BLaER1 (cell line): ENCODE data around the gene TIPARP.

ENCODE experiments used
- H3K27ac ChIP-seq: shearing (Covaris generic); formaldehyde crosslinking; 2 replicates; pipeline ENCODE4 v1.8.1; 2022
- H3K27me3 ChIP-seq: shearing (Covaris generic); formaldehyde crosslinking; 2 replicates; pipeline ENCODE4 v1.8.1; 2022
- H3K36me3 ChIP-seq: shearing (Covaris generic); formaldehyde crosslinking; 2 replicates; pipeline ENCODE4 v1.8.1; 2022
- H3K4me1 ChIP-seq: shearing (Covaris generic); formaldehyde crosslinking; 2 replicates; pipeline ENCODE4 v1.8.1; 2022
- H3K4me2 ChIP-seq: shearing (Covaris generic); formaldehyde crosslinking; 2 replicates; pipeline ENCODE4 v1.8.1; 2022
- H3K4me3 ChIP-seq: shearing (Covaris generic); formaldehyde crosslinking; 2 replicates; pipeline ENCODE4 v1.8.1; 2022
- H3K9ac ChIP-seq: shearing (Covaris generic); formaldehyde crosslinking; 2 replicates; pipeline ENCODE4 v1.8.1; 2022
- H3K9me3 ChIP-seq: shearing (Covaris generic); formaldehyde crosslinking; 2 replicates; pipeline ENCODE4 v1.8.1; 2022
- H4K20me1 ChIP-seq: shearing (Covaris generic); formaldehyde crosslinking; 2 replicates; pipeline ENCODE4 v1.8.1; 2022
- Cebpa-rat ChIP-seq: shearing (Covaris generic); IDR thresholded peaks from 2 replicates; pipeline ENCODE4 v1.8.1; 2022

The TIPARP gene

DNA sequence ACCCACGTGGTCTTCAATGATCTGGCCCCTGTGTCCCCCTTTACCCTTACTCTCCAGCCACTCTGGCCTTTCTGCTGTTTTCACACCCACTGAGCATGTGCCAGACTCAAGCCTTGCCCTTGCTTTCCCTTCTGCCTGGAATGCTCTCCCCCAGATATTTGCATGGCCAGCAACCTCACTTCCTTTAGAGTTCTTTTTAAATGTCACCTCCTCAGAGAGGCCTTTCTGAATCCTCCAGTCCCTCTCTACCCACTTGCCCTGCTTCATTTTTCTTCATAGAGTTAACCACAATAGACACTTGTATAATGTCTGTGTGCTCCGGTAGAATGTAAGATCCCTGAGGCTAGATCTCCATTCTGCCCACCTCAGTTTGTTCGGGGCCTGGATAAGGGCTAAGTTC, 39.4 kb upstream of the TIPARP start:
- Histone ChIP-seq H4K20me1 (no peaks in the 10 kb centered on the region), H3K9me3 (no peaks in the 10 kb centered on the region), H3K36me3 (no peaks in the 10 kb centered on the region), H3K4me1 (no peaks in the 10 kb centered on the region), H3K27me3 (no peaks in the 10 kb centered on the region), H3K9ac (no peak overlapping the region), H3K4me2 (no peak overlapping the region), H3K27ac (no peak overlapping the region), H3K4me3 (no peak overlapping the region)
- no peak for TF ChIP-seq Cebpa-rat

DNA sequence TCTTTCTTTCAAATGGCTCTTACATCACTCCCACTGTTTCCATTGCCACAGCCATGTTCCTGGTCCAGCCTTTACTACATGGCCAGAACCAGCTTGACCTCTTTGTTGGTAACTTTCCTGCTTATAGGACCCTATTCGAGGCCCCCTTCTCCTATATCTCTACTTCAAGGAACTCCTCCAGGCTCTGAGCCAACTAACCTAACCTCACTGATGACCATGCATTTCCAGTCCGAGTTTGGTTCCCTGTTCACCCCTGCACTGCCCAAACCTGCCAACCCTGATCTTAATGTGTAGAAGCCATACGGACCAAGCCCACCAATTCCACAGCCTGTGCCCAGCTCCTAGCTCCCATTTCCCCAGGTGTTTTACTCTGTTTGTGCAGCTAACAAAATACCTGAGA, 38.4 kb upstream of the TIPARP start:
- Histone ChIP-seq H3K4me1 (no peaks in the 10 kb centered on the region), H4K20me1 (no peaks in the 10 kb centered on the region), H3K4me2 (no peak overlapping the region), H3K4me3 (no peak overlapping the region), H3K9ac (no peak overlapping the region), H3K27me3 (no peaks in the 10 kb centered on the region), H3K36me3 (no peaks in the 10 kb centered on the region), H3K9me3 (no peaks in the 10 kb centered on the region), H3K27ac (no peak overlapping the region)
- TF ChIP-seq Cebpa-rat = no peak

DNA sequence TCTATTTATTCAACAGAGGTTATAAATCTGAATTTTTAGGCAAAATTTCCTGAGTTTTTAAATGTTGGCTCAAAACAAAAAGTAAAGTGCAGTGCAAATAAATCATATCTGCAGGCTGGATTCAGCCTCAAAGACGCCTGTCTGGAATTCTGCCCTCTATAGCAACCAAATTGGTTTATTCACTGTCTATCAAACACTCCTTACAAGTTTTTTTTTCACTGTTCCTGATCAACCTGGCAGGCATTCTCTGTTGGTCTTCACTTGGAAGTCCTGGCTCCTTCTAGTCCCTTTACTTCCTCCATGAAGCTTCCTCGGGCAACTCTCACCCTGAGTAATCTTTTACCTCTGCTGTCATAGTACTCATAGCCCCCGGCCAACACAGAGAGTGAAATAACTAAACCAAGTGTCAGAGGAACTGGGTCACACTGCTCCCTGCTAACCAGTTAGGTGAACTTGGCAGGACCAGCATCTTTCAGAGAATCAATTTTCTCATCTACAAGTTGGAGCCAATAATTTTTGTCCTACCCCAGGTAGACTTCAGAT, 36.8 kb upstream of the TIPARP start:
- Histone ChIP-seq H3K4me2 (no peak overlapping the region), H3K27ac (no peak overlapping the region), H3K4me3 (no peak overlapping the region), H4K20me1 (no peaks in the 10 kb centered on the region), H3K9ac (no peak overlapping the region), H3K4me1 (peaks cover 9% of the 10 kb centered on the region), H3K9me3 (no peaks in the 10 kb centered on the region), H3K27me3 (no peaks in the 10 kb centered on the region), H3K36me3 (no peaks in the 10 kb centered on the region)
- no peak for TF ChIP-seq Cebpa-rat

DNA sequence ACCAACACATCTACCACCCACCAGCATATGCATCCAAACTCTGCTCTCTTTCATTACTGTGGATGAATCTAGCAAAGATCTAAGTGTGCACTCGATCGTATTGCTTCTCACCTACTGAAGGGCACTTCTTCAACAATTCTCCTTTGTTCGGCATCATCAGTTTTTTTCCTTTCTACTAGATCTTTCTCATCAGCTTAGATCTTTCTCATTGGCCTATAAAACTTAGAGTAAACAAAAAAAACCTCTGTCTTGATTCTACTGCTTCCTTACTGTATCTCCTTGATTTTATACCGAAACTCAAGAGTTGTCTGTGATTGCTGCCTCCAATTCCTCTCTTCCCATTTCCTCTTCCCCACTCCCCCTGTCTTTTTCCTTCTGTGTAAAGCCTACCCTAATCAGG, 36.1 kb upstream of the TIPARP start:
- Histone ChIP-seq H3K4me2 (no peak overlapping the region), H3K4me3 (no peak overlapping the region), H4K20me1 (no peaks in the 10 kb centered on the region), H3K9me3 (no peaks in the 10 kb centered on the region), H3K27ac (no peak overlapping the region), H3K27me3 (no peaks in the 10 kb centered on the region), H3K9ac (no peak overlapping the region), H3K36me3 (no peaks in the 10 kb centered on the region), H3K4me1 (peaks cover 16% of the 10 kb centered on the region)
- no peak for TF ChIP-seq Cebpa-rat

DNA sequence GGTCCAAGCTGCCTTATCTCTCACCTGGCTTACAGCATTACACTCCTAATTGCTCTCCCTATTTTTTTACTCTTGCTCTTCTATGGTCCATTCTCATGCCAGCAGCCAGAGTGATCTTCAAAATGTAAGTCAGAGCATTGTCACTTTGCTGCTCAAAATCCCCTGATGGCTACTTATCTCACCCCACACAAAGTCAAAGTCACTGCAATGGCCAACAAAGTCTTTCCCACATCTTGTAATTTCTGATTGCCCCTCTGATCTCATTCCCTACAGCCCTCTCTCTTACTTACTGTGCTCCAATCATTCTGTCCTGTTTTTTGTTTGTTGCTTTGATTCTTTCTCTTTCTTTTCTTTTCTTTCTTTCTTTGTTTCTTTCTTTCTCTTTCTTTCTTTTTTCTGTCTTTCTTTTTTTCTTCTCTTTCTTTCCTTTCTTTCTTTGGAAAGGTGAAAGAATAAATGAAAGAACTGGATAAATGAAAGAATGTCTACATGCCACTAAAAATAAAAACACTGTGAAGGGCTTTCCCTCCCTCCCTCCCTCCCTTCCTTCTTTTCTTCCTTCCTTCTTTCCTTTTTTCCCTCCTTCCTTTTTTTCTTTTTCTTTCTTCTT, 34.9 kb upstream of the TIPARP start:
- no peaks in the 10 kb centered on the region for H3K27me3 ChIP-seq
- H3K4me2 ChIP-seq = no peak overlapping the region
- no peak overlapping the region for H3K4me3 ChIP-seq
- H3K9ac ChIP-seq = no peak overlapping the region
- peaks cover 29% of the 10 kb centered on the region for H3K4me1 ChIP-seq
- no peak for TF ChIP-seq Cebpa-rat
- H3K27ac ChIP-seq = no peak overlapping the region
- no peaks in the 10 kb centered on the region for H4K20me1 ChIP-seq
- H3K9me3 ChIP-seq = no peaks in the 10 kb centered on the region
- H3K36me3 ChIP-seq = no peaks in the 10 kb centered on the region

DNA sequence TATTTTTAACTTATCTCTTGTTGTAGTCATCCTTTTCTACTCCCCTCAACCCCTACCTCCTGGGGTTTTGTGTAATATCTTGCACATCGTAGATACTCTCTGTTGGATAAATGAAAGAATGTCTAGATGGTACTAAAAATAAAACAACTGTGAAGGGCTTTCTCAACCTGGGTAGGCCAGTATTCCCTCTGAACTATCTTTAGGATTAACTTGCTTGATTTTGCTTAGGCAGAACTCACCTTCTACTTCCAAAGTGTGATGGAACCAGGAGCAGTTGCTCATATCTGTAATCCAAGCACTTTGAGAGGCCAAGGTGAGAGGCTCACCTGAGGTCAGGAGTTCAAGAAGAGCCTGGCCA, 32.8 kb upstream of the TIPARP start:
- Histone ChIP-seq H3K9me3 (no peaks in the 10 kb centered on the region), H3K27ac (no peak overlapping the region), H3K4me1 (peaks cover 38% of the 10 kb centered on the region), H3K27me3 (no peaks in the 10 kb centered on the region), H3K9ac (no peak overlapping the region), H3K36me3 (no peaks in the 10 kb centered on the region), H3K4me3 (no peak overlapping the region), H3K4me2 (no peak overlapping the region), H4K20me1 (no peaks in the 10 kb centered on the region)
- no peak for TF ChIP-seq Cebpa-rat

DNA sequence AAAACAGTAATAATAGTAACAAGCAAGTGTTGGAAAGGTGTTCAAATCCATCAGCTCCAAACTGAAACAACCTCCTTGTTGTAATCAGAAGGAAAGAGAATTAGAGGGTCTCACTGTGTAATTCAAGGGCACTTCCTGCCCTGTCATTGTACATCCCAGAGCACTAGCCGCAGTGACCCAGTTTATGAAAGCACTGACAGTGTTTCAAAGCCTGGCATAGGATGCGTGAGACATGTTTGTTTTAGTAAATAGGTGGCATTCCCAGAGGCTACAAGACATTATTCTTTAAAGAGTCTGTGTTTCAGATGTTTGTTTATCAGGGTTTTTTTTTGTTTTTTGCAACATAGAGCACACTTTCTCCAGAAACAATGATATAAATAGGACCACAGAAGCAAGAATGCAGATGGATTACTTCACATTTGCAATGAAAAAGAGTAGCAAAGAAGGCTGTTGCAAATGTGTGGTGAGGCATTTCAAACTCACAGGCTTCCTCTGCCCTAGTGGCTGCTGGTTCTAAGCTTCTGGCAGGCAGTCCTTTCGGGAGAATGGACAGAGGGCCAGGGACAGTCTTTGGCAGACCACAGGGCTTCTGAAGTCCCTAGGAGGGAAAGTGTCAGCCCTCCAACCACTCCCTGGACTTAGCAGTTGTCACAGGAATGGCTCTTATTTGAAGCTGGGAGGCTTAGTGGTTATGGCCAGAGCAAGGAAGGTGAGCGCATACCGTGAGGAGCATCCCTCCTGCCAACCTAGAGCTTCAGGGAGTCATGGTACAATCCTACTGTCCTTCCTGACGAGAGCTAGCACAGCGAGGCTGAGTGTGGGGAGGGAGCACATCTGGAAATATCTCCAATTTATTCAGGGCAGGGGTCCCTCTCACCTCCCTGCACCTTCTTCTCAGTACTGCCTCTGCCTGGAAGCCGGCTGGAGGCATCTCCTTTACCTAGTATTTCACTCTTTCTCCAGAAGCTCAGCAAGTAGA, 31.4 kb upstream of the TIPARP start:
- peak overlapping the region; percentile 98 for H3K4me2 ChIP-seq
- H3K27me3 ChIP-seq = no peaks in the 10 kb centered on the region
- peak overlapping the region; percentile 48 for H3K4me3 ChIP-seq
- H3K9ac ChIP-seq = peak overlapping the region; percentile 66; the same call in 1 of the 2 replicates
- TF ChIP-seq Cebpa-rat = no peak
- H4K20me1 ChIP-seq = no peaks in the 10 kb centered on the region
- no peaks in the 10 kb centered on the region for H3K36me3 ChIP-seq
- H3K4me1 ChIP-seq = peaks cover 38% of the 10 kb centered on the region
- H3K9me3 ChIP-seq = no peaks in the 10 kb centered on the region
- peak overlapping the region; percentile 71 for H3K27ac ChIP-seq

DNA sequence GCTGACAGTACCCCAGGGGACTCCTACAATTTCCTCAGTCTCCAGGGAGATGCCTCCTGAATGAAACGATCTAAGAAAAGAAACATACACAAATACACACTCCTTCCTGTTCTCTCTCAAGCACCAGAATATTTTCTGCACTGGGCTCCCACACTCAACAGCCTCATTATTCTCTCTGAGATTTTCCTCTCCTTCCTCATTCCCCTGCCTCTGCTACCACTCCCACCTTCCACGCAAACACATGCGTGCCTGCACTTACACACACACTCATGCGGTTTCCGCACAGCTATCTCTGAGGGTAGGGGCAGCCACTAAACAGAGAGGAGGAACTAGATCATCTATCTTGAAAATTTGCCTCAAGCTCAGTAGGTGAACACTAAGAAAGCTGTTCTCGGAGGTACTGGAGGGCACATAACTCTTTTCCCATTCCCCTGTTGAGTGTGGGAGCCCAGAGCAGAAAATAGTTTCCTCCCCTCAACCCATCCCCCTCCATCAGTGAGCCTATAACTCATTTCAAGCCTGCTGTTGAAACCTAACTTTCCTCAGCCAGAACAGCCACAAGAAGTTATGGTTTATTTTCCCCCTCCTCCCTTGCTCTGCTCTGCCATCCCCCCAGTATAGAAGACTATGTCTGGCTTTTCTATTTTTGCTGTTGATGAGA, 30.5 kb upstream of the TIPARP start:
- Histone ChIP-seq H3K27me3 (no peaks in the 10 kb centered on the region), H3K9ac (peak overlapping the region; percentile 66; the same call in 1 of the 2 replicates), H3K4me1 (peaks cover 38% of the 10 kb centered on the region), H3K9me3 (no peaks in the 10 kb centered on the region), H4K20me1 (no peaks in the 10 kb centered on the region), H3K4me2 (peak overlapping the region; percentile 98), H3K4me3 (peak overlapping the region; percentile 48), H3K27ac (peak overlapping the region; percentile 71), H3K36me3 (no peaks in the 10 kb centered on the region)
- TF ChIP-seq Cebpa-rat = no peak

DNA sequence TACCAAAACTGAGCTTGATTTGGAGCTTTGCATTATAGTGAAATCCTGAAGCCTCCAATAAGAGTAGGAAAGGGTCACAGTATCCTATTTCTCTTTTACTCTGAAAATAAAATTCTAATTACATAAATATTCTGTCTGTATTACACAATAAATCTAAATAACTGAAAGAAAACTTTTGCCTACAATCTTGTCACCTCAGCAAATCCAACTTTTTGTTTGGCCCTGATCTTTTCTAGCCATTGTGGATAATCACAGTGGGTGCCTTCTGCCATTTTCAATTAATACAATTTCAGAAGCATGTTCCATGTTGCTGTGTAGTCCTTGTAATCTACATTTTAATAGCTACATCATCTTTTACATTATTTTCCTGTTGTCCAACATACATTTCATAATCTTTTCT, 29.4 kb upstream of the TIPARP start:
- H3K9me3 ChIP-seq = no peaks in the 10 kb centered on the region
- peaks cover 38% of the 10 kb centered on the region for H3K4me1 ChIP-seq
- H3K9ac ChIP-seq = no peak overlapping the region
- H3K4me3 ChIP-seq = no peak overlapping the region
- no peak; the same call in 1 of the 2 replicates for TF ChIP-seq Cebpa-rat
- H3K27ac ChIP-seq = no peak overlapping the region
- no peaks in the 10 kb centered on the region for H4K20me1 ChIP-seq
- H3K36me3 ChIP-seq = no peaks in the 10 kb centered on the region
- no peaks in the 10 kb centered on the region for H3K27me3 ChIP-seq
- H3K4me2 ChIP-seq = peak overlapping the region; percentile 98
